HCT116 (cell line): ENCODE results near the gene GLRX. TPM values are rescaled to one million over a fixed set of nuclear protein-coding genes. Genes with fewer than 3 reads are reported as not detected.

ENCODE experiments used
- ATAC-seq: fragments of 200-7000 bp; cut with Tn5 transposase; 2 replicates; pipeline ENCODE4 v1.9.1; 2020; ENCODE audit warnings: mild to moderate bottlenecking, moderate library complexity
- BruUV-seq: library from RNA; stranded (reverse); fragments of 400-500 nt; replicated peaks from 2 replicates; lab custom pipeline; 2021; lab: Mats Ljungman, UMichigan
- CTCF ChIA-PET: fragments of 300-600 bp; sonication (Branson Sonifier 250); formaldehyde crosslinking; loops from one replicate; lab custom pipeline; 2021; ENCODE audit warnings: antibody characterized with exemption; lab: Charles Lee
- POLR2A ChIA-PET: fragments of 300-600, 350-600 bp; sonication (Branson Sonifier 250); formaldehyde crosslinking; loops from one replicate; lab custom pipeline; 2021; ENCODE audit warnings: antibody characterized with exemption; lab: Charles Lee
- RAD21 ChIA-PET, 2 experiments: fragments of 300-600 bp; sonication (Branson Sonifier 250); formaldehyde crosslinking; loops; one replicate each; lab custom pipeline; 2023; ENCODE audit warnings: low total read pairs in 2 of 2; ENCODE audit not compliant: uncharacterized antibody in 2 of 2, unreplicated experiment in 2 of 2, low non-redundant PET in 1 of 2; lab: Charles Lee
- DNase-seq: peaks from one replicate; pipeline ENCODE4 v3.0.0-alpha.2; 2010; ENCODE audit warnings: low read depth, low spot score
- H2AFZ ChIP-seq: fragments of 200-600 bp; shearing (Covaris generic), sonication (generic); 2 replicates; pipeline ENCODE4 v1.6.1; 2017; ENCODE audit warnings: low read depth, mixed run types, mixed read lengths, antibody characterized with exemption, low read length; ENCODE audit not compliant: poor library complexity, severe bottlenecking
- H3K27ac ChIP-seq: 2 replicates; pipeline ENCODE4 v1.5.1; 2012; ENCODE audit warnings: low read depth, low read length
- H3K27me3 ChIP-seq: fragments of 200-600 bp; sonication (generic); 2 replicates; pipeline ENCODE4 v1.6.1; 2016; ENCODE audit warnings: mixed run types, low read length, mixed read lengths; ENCODE audit not compliant: insufficient read depth
- H3K36me3 ChIP-seq, 2 experiments: fragments of 200-500 bp in 1 of 2; fragments of 200-600 bp in 1 of 2; sonication (Bioruptor generic) in 1 of 2; sonication (generic) in 1 of 2; 2 replicates each; pipeline versions ENCODE4 v1.5.1 to v1.6.1; 2014 to 2016; ENCODE audit warnings: low read length in 2 of 2, inconsistent platforms in 1 of 2, mixed read lengths in 1 of 2, mixed run types in 1 of 2; ENCODE audit not compliant: insufficient read depth in 2 of 2, control insufficient read depth in 1 of 2
- H3K4me1 ChIP-seq, 2 experiments: fragments of 200-600 bp in 1 of 2; sonication (generic) in 1 of 2; 2 replicates each; pipeline versions ENCODE4 v1.5.1 to v1.6.1; 2012 to 2017; ENCODE audit warnings: low read length in 2 of 2, inconsistent platforms in 1 of 2, mild to moderate bottlenecking in 1 of 2, mixed read lengths in 1 of 2, mixed run types in 1 of 2, moderate library complexity in 1 of 2; ENCODE audit not compliant: insufficient read depth in 2 of 2, control insufficient read depth in 1 of 2
- H3K4me2 ChIP-seq: fragments of 200-600 bp; sonication (generic); 2 replicates; pipeline ENCODE4 v1.6.1; 2017; ENCODE audit warnings: mixed run types, low read length, mixed read lengths
- H3K4me3 ChIP-seq, 2 experiments: fragments of 200-600 bp in 1 of 2; sonication (generic) in 1 of 2; replicated peaks in 1 of 2; 2 replicates each; pipeline ENCODE4 v1.5.1; 2011 to 2016; ENCODE audit warnings: low read length in 2 of 2, control low read depth in 1 of 2, low read depth in 1 of 2, mild to moderate bottlenecking in 1 of 2, mixed read lengths in 1 of 2, mixed run types in 1 of 2
- H3K79me2 ChIP-seq: fragments of 200-600 bp; sonication (generic); 2 replicates; pipeline ENCODE4 v1.6.1; 2017; ENCODE audit warnings: mild to moderate bottlenecking, mixed run types, low read length, moderate library complexity, mixed read lengths; ENCODE audit not compliant: insufficient read depth
- H3K9ac ChIP-seq: fragments of 200-600 bp; sonication (generic); 2 replicates; pipeline ENCODE4 v1.6.1; 2016; ENCODE audit warnings: low read length, mixed read lengths
- H3K9me2 ChIP-seq: fragments of 200-600 bp; sonication (generic), shearing (Covaris generic); 2 replicates; pipeline ENCODE4 v1.6.1; 2017; ENCODE audit warnings: mixed run types, mild to moderate bottlenecking, moderate library complexity; ENCODE audit not compliant: insufficient read depth
- H3K9me3 ChIP-seq, 2 experiments: fragments of 200-500 bp in 1 of 2; fragments of 200-600 bp in 1 of 2; sonication (Bioruptor generic) in 1 of 2; sonication (generic) in 1 of 2; 2 replicates each; pipeline ENCODE4 v1.6.1; 2014 to 2017; ENCODE audit warnings: low read length in 2 of 2, mixed read lengths in 2 of 2, inconsistent platforms in 1 of 2, low read depth in 1 of 2, mild to moderate bottlenecking in 1 of 2, mixed run types in 1 of 2, moderate library complexity in 1 of 2; ENCODE audit not compliant: control insufficient read depth in 1 of 2, insufficient read depth in 1 of 2
- H4K20me1 ChIP-seq: fragments of 200-600 bp; sonication (generic), shearing (Covaris generic); 2 replicates; pipeline ENCODE4 v1.6.1; 2017; ENCODE audit warnings: mixed run types, mild to moderate bottlenecking, moderate library complexity; ENCODE audit not compliant: insufficient read depth
- CBX3 ChIP-seq: IDR thresholded peaks from 2 replicates; pipeline ENCODE4 v1.6.1; 2012; ENCODE audit warnings: low read depth
- EGR1 ChIP-seq: IDR thresholded peaks from 2 replicates; pipeline ENCODE4 v1.6.1; 2012; ENCODE audit warnings: low read depth
- EZH2 ChIP-seq: fragments of 200-600 bp; sonication (generic); IDR thresholded peaks from 2 replicates; pipeline ENCODE4 v1.6.1; 2017; ENCODE audit warnings: antibody characterized with exemption, mixed run types
- FOSL1 ChIP-seq: IDR thresholded peaks from 2 replicates; pipeline ENCODE4 v1.6.1; 2012; ENCODE audit warnings: low read depth
- JUND ChIP-seq: IDR thresholded peaks from 2 replicates; pipeline ENCODE4 v1.6.1; 2012
- POLR2A ChIP-seq: IDR thresholded peaks from 2 replicates; pipeline ENCODE4 v1.7.0; 2011; ENCODE audit warnings: borderline replicate concordance; ENCODE audit not compliant: insufficient read depth, insufficient read length; ENCODE audit errors: extremely low read depth
- RAD21 ChIP-seq: IDR thresholded peaks from 2 replicates; pipeline ENCODE4 v1.6.1; 2012; ENCODE audit warnings: low read depth, mild to moderate bottlenecking
- SIN3A ChIP-seq: IDR thresholded peaks from 2 replicates; pipeline ENCODE4 v1.6.1; 2012; ENCODE audit warnings: low read depth
- SP1 ChIP-seq: IDR thresholded peaks from 2 replicates; pipeline ENCODE4 v1.6.1; 2012; ENCODE audit warnings: low read depth
- SRF ChIP-seq: IDR thresholded peaks from 2 replicates; pipeline ENCODE4 v1.6.1; 2012; ENCODE audit warnings: low read depth
- TCF7L2 ChIP-seq: IDR thresholded peaks from 2 replicates; pipeline ENCODE4 v1.7.0; 2011; ENCODE audit warnings: borderline replicate concordance, inconsistent platforms; ENCODE audit not compliant: insufficient read depth, insufficient read length; ENCODE audit errors: extremely low read depth
- YY1 ChIP-seq: IDR thresholded peaks from 2 replicates; pipeline ENCODE4 v1.6.1; 2011; ENCODE audit warnings: low read length, low read depth, moderate library complexity, mild to moderate bottlenecking; ENCODE audit not compliant: insufficient replicate concordance; ENCODE audit errors: extremely low read depth
- ZFX ChIP-seq: fragments of 450-650 bp; IDR thresholded peaks from 2 replicates; pipeline ENCODE4 v1.6.1; 2017
- ZNF274 ChIP-seq: fragments of 200-500 bp; sonication (Bioruptor generic); IDR thresholded peaks from 2 replicates; pipeline ENCODE4 v1.6.1; 2014; ENCODE audit warnings: mild to moderate bottlenecking, low read depth, low read length, inconsistent platforms
- intact Hi-C: fragments of 100-400 bp; cut with micrococcal nuclease; formaldehyde crosslinking; loops from 2 replicates; pipeline ENCODE4 v1.10.0; 2022
- total RNA-seq: library from RNA; stranded (reverse); gene quantifications from one replicate; pipeline ENCODE4 v1.2.1, GENCODE V29; 2021; ENCODE audit not compliant: unreplicated experiment
- TF ChIP-seq, protein P1 (sequence below), 3 experiments: fragments of 200-600 bp in 1 of 3; sonication (generic) in 1 of 3; IDR thresholded peaks in 2 of 3; conservative IDR thresholded peaks in 1 of 3; 2 replicates each; pipeline ENCODE4 v1.5.1; 2012 to 2017; ENCODE audit warnings: low read depth in 2 of 3, low read length in 2 of 3, antibody characterized with exemption in 1 of 3, borderline replicate concordance in 1 of 3, control low read depth in 1 of 3, mild to moderate bottlenecking in 1 of 3, mixed read lengths in 1 of 3, mixed run types in 1 of 3, moderate library complexity in 1 of 3; ENCODE audit not compliant: insufficient read depth in 1 of 3
- TF ChIP-seq, protein P2 (sequence below): IDR thresholded peaks from 2 replicates; pipeline ENCODE4 v1.6.1; 2012
- TF ChIP-seq, protein P3 (sequence below): IDR thresholded peaks from 2 replicates; pipeline ENCODE4 v1.6.1; 2012; ENCODE audit warnings: low read depth
- TF ChIP-seq, protein P4 (sequence below): IDR thresholded peaks from 2 replicates; pipeline ENCODE4 v1.6.1; 2012
- TF ChIP-seq, protein P5 (sequence below): IDR thresholded peaks from 2 replicates; pipeline ENCODE4 v1.6.1; 2011; ENCODE audit warnings: mild to moderate bottlenecking, low read length, moderate library complexity; ENCODE audit not compliant: insufficient replicate concordance; ENCODE audit errors: extremely low read depth

Gene GLRX
- total RNA-seq, 1 experiment from 2014 or later = 29.3 TPM

DNA sequence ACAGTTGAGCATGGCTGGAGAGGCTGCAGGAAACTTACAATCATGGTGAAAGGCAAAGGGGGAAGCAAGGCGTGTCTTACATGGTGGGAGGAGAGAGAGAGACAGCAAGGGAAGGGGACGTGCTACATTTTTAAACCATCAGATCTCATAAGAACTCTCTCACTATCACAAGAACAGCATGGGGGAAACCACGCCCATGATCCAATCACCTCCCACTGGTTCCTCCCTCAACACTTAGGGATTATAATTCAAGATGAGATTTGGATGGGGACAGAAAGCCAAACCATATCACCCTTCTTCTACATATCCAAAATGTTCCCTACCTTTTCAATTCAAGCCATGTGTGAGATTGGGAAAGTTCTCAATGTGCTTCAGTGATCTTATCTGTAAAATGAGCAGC lies 22.9 kb upstream of the GLRX start:
- H3K9me3 ChIP-seq = no peaks in the 10 kb centered on the region
- no peak for TF ChIP-seq EZH2
- no peak for TF ChIP-seq RAD21
- TF ChIP-seq JUND = no peak
- TF ChIP-seq, protein P1, sequence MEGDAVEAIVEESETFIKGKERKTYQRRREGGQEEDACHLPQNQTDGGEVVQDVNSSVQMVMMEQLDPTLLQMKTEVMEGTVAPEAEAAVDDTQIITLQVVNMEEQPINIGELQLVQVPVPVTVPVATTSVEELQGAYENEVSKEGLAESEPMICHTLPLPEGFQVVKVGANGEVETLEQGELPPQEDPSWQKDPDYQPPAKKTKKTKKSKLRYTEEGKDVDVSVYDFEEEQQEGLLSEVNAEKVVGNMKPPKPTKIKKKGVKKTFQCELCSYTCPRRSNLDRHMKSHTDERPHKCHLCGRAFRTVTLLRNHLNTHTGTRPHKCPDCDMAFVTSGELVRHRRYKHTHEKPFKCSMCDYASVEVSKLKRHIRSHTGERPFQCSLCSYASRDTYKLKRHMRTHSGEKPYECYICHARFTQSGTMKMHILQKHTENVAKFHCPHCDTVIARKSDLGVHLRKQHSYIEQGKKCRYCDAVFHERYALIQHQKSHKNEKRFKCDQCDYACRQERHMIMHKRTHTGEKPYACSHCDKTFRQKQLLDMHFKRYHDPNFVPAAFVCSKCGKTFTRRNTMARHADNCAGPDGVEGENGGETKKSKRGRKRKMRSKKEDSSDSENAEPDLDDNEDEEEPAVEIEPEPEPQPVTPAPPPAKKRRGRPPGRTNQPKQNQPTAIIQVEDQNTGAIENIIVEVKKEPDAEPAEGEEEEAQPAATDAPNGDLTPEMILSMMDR (IDR thresholded peaks at IDR 0.05 in 2 of 3, conservative IDR thresholded peaks at IDR 0.05 in 1 of 3; ENCODE audit: borderline replicate concordance in 1 of 3, insufficient read depth in 1 of 3, low read depth in 2 of 3, low read length in 2 of 3) = no peak
- TF ChIP-seq SRF = no peak
- no peak for TF ChIP-seq ZNF274
- no peak for TF ChIP-seq ZFX
- TF ChIP-seq POLR2A = no peak
- no peak for TF ChIP-seq YY1
- TF ChIP-seq, protein P2, sequence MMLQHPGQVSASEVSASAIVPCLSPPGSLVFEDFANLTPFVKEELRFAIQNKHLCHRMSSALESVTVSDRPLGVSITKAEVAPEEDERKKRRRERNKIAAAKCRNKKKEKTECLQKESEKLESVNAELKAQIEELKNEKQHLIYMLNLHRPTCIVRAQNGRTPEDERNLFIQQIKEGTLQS = no peak
- TF ChIP-seq SP1 = no peak
- TF ChIP-seq EGR1 = no peak
- no peak for TF ChIP-seq CBX3
- TF ChIP-seq, protein P3, sequence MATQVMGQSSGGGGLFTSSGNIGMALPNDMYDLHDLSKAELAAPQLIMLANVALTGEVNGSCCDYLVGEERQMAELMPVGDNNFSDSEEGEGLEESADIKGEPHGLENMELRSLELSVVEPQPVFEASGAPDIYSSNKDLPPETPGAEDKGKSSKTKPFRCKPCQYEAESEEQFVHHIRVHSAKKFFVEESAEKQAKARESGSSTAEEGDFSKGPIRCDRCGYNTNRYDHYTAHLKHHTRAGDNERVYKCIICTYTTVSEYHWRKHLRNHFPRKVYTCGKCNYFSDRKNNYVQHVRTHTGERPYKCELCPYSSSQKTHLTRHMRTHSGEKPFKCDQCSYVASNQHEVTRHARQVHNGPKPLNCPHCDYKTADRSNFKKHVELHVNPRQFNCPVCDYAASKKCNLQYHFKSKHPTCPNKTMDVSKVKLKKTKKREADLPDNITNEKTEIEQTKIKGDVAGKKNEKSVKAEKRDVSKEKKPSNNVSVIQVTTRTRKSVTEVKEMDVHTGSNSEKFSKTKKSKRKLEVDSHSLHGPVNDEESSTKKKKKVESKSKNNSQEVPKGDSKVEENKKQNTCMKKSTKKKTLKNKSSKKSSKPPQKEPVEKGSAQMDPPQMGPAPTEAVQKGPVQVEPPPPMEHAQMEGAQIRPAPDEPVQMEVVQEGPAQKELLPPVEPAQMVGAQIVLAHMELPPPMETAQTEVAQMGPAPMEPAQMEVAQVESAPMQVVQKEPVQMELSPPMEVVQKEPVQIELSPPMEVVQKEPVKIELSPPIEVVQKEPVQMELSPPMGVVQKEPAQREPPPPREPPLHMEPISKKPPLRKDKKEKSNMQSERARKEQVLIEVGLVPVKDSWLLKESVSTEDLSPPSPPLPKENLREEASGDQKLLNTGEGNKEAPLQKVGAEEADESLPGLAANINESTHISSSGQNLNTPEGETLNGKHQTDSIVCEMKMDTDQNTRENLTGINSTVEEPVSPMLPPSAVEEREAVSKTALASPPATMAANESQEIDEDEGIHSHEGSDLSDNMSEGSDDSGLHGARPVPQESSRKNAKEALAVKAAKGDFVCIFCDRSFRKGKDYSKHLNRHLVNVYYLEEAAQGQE = no peak
- TF ChIP-seq, protein P4, sequence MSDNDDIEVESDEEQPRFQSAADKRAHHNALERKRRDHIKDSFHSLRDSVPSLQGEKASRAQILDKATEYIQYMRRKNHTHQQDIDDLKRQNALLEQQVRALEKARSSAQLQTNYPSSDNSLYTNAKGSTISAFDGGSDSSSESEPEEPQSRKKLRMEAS = no peak
- no peak for TF ChIP-seq FOSL1
- no peak for TF ChIP-seq TCF7L2
- TF ChIP-seq, protein P5, sequence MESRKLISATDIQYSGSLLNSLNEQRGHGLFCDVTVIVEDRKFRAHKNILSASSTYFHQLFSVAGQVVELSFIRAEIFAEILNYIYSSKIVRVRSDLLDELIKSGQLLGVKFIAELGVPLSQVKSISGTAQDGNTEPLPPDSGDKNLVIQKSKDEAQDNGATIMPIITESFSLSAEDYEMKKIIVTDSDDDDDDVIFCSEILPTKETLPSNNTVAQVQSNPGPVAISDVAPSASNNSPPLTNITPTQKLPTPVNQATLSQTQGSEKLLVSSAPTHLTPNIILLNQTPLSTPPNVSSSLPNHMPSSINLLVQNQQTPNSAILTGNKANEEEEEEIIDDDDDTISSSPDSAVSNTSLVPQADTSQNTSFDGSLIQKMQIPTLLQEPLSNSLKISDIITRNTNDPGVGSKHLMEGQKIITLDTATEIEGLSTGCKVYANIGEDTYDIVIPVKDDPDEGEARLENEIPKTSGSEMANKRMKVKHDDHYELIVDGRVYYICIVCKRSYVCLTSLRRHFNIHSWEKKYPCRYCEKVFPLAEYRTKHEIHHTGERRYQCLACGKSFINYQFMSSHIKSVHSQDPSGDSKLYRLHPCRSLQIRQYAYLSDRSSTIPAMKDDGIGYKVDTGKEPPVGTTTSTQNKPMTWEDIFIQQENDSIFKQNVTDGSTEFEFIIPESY = no peak
- no peak for TF ChIP-seq SIN3A
- H3K4me3 ChIP-seq = no peak overlapping the region
- BruUV-seq = no TSS peak
- no peaks in the 10 kb centered on the region for H3K36me3 ChIP-seq
- 0 out of 4 replicates have a peak, but pooled peaks cover 0 to 5% of the 10 kb centered on the region in 2 experiments for H3K4me1 ChIP-seq
- H3K4me2 ChIP-seq = no peak overlapping the region
- ChIA-PET RAD21 (interaction anchor here in 1 of 2 experiments (0.7 kb wide), 1 partner anchor 64 kb away, joined by 3 read pairs; no protein-coding TSS in a partner anchor), POLR2A (no interaction called here), CTCF (interaction anchor here (1.0 to 4.3 kb wide), 2 partner anchors 64 to 877 kb away, joined by 3 to 30 read pairs; no protein-coding TSS in a partner anchor)
- no peak overlapping the region for H3K27ac ChIP-seq
- intact Hi-C loops = loop anchor here (5.0 to 10.0 kb wide), 3 partner anchors 183 to 561 kb away; partner anchors contain the start of genes ARSK and MCTP1
- no peaks in the 10 kb centered on the region for H3K79me2 ChIP-seq
- DNase-seq (no peak), ATAC-seq (no peak)
- H3K27me3 ChIP-seq = no peaks in the 10 kb centered on the region
- no peaks in the 10 kb centered on the region for H4K20me1 ChIP-seq
- H2AFZ ChIP-seq = no peak overlapping the region
- H3K9me2 ChIP-seq = no peaks in the 10 kb centered on the region
- no peak overlapping the region for H3K9ac ChIP-seq
